Bronchial epithelial cell (primary cell): Measurements from ENCODE around the gene LDLRAD4. TPM values are rescaled to one million over a fixed set of nuclear protein-coding genes. Genes with fewer than 3 reads are reported as not detected.

Experiments used
- DNase-seq: peaks from one replicate; pipeline ENCODE4 v3.0.0-alpha.2; 2010; ENCODE audit warnings: low read depth
- FAIRE-seq: peaks from 2 replicates; lab custom pipeline; 2011; peaks lifted over from hg19 to GRCh38; lab: Jason Lieb, UNC
- H3K27me3 ChIP-seq: 2 replicates; pipeline ENCODE4 v1.5.1; 2011; ENCODE audit warnings: low read length; ENCODE audit not compliant: control insufficient read depth, insufficient read depth
- H3K36me3 ChIP-seq: 2 replicates; pipeline ENCODE4 v1.5.1; 2011; ENCODE audit warnings: low read length; ENCODE audit not compliant: control insufficient read depth, insufficient read depth
- H3K4me3 ChIP-seq: 2 replicates; pipeline ENCODE4 v1.5.1; 2011; ENCODE audit warnings: mild to moderate bottlenecking, low read depth, low read length, control low read depth
- total RNA-seq: library from RNA; depleted of rRNA; stranded (reverse); fragments of >200 nt; gene quantifications from 2 replicates; pipeline ENCODE4 v1.2.1, GENCODE V29; 2014
- TF ChIP-seq, protein P1 (sequence below): IDR thresholded peaks from 2 replicates; pipeline ENCODE4 v1.5.1; 2011; ENCODE audit warnings: mild to moderate bottlenecking, moderate library complexity, low read length, control low read depth, inconsistent platforms; ENCODE audit not compliant: insufficient read depth, severe bottlenecking

The LDLRAD4 gene
- total RNA-seq, 1 donor from 2014 or later = not detected

DNA sequence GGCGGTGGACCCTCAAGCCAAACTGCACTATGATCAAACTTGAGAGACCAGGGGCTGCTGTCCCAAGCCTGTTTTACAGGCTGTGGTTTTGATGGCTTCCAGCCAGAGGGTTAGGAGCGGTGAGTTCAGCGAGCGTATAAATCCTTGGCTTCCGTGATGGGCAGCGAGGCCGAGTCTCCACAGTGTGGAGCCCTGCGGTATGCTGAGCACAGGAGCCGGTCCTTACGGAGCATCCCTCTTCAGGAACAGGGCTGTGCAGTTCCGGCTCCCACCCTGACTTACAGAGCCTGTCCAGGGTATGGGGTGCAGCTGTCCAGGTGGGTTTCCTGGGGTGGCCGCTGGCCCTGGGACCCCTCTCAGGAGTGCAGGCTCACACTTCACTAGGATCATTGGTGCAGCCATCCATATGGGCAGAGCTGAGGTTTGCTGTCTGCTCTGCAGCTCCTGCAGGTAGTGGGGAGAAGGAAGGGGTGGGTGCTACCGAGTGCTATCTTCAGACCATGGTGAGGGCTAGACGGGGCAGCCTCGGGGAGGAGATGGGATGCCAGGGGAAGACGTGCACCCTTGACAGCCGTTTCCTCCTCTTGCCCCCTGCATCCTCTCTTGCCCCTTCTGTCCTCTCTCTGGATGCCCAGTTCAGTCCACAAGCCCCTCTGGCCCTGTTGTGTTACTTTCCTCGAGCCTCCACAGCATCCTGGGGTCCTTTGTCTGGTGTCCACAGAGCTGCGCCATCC, 403.5 kb downstream of the LDLRAD4 start:
- DNase-seq (no peak), FAIRE-seq (no peak)
- no peaks in the 10 kb centered on the region for H3K36me3 ChIP-seq
- no peak overlapping the region for H3K4me3 ChIP-seq
- no peaks in the 10 kb centered on the region for H3K27me3 ChIP-seq
- TF ChIP-seq, protein P1, sequence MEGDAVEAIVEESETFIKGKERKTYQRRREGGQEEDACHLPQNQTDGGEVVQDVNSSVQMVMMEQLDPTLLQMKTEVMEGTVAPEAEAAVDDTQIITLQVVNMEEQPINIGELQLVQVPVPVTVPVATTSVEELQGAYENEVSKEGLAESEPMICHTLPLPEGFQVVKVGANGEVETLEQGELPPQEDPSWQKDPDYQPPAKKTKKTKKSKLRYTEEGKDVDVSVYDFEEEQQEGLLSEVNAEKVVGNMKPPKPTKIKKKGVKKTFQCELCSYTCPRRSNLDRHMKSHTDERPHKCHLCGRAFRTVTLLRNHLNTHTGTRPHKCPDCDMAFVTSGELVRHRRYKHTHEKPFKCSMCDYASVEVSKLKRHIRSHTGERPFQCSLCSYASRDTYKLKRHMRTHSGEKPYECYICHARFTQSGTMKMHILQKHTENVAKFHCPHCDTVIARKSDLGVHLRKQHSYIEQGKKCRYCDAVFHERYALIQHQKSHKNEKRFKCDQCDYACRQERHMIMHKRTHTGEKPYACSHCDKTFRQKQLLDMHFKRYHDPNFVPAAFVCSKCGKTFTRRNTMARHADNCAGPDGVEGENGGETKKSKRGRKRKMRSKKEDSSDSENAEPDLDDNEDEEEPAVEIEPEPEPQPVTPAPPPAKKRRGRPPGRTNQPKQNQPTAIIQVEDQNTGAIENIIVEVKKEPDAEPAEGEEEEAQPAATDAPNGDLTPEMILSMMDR = no peak

DNA sequence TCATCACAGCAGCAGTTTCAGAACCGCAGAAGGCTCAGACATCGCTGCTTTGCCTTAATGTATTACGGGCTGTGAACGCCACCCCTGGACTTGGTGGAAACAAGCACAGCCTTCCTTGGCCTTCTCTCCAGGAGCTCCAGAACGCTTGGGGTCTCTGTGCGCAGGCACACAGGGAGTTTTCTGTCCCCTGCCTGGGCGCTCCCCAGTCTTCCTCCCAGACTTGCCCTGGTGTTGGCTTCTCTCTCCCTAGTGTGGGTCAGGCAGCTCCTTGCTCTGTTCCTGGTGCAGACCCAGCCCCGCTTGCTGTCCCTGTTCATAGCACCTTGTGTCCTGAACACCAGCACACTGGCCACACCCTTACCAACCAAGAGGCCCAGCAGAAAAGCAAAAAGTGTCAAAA, 404.2 kb downstream of the LDLRAD4 start:
- FAIRE-seq (no peak), DNase-seq (no peak)
- TF ChIP-seq, protein P1 = no peak
- no peak overlapping the region for H3K4me3 ChIP-seq
- H3K36me3 ChIP-seq = no peaks in the 10 kb centered on the region
- H3K27me3 ChIP-seq = no peaks in the 10 kb centered on the region

DNA sequence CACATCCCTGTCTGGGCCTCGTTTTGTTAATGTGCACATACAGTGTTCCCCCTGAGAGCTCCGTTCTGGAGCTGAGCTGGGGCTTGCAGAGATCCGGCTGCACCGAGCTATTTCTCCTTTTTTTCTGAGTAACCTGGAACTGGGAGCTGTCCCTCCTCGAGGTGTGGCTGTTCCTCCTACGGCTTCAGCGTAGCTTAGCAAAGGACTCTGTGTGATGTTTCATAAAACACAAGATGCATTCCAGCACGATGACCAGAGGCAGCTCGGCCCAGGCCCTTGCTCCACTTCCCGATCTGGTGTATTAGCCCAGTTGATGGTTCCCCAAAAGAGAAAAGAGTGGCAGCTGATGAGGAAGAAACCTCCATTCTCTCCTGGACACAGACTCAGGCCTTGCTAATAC, 404.8 kb downstream of the LDLRAD4 start:
- no peak for DNase-seq
- Histone ChIP-seq H3K27me3 (no peaks in the 10 kb centered on the region), H3K36me3 (no peaks in the 10 kb centered on the region), H3K4me3 (no peak overlapping the region)
- FAIRE-seq = no peak
- TF ChIP-seq, protein P1 = no peak

DNA sequence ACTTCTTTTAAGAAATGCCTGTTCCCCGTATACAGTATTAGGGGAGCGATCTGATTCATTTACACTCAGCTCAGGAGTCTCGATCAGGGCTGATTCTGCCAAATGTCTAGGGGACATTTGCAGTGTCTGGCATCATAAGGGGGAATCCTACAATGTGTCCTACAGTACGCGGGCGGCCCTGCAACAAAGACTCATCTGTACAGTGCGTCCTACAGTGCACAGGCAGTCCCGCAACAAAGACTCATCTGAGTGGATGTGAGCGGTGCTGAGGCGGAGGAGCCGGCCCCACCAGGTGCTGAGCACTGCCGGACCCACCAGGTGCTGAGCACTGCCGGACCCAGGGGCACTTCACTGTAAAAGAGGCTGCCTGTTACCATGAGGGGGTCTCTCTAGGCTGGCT, 405.3 kb downstream of the LDLRAD4 start:
- FAIRE-seq = no peak
- no peak overlapping the region for H3K4me3 ChIP-seq
- TF ChIP-seq, protein P1 = no peak
- H3K36me3 ChIP-seq = no peaks in the 10 kb centered on the region
- no peaks in the 10 kb centered on the region for H3K27me3 ChIP-seq
- no peak for DNase-seq

DNA sequence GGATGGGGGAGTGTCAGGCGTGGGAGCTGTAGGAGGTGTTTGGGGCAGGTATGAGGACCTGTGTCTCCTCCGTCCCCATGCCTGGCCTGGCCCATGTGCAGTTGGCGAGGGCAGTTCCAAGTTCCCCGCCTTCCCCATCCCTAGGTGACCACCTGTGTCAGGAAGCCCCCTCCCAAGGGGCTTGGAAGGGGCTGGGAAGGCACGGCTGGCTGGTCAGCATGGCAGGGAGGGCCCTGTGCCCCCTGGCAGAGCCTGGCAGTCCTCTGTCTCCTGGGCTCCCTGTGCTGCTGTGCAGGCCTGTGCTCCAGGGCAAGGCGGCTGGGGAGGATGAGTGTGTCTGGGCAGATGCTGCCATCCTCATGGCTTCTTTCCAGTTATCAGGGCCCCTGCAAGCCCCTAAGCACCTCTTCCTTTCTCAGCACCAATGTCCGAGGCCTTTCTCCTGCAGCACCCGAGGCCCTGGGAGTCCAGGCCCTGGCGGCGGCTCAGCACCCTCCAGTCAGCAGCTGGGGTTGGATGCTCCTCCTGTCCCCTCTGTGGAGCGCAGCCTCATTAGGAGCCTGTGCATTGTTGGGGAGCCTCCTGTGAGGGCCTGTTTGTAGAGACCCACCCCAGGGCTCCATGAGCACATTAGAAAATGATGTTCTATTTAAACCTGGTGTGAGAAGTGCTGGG, 406.1 kb downstream of the LDLRAD4 start:
- no peak overlapping the region for H3K4me3 ChIP-seq
- TF ChIP-seq, protein P1 = no peak
- H3K27me3 ChIP-seq = no peaks in the 10 kb centered on the region
- FAIRE-seq = no peak
- no peaks in the 10 kb centered on the region for H3K36me3 ChIP-seq
- DNase-seq = no peak

DNA sequence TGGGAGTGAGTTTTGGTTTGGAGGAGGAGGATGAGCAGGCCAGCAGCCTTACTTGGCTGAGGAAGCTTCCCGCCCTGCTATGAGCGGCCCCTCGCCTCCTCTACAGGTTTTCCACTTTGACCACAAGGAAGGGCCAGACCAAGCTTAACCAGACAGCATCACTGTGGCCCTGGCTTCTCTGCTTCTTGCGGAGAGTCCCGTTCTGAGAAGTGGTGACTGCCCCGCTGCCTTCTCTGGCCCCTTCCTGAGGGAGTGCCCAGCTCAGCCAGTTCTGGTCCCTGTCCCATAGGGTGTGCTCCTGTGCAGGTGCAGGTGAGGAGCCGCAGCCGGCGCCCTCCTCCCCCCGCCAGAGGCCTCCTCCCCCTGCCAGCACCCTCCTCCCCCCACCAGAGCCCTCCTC, 406.8 kb downstream of the LDLRAD4 start:
- Histone ChIP-seq H3K27me3 (no peaks in the 10 kb centered on the region), H3K36me3 (no peaks in the 10 kb centered on the region), H3K4me3 (no peak overlapping the region)
- DNase-seq (no peak), FAIRE-seq (no peak)
- TF ChIP-seq, protein P1 = no peak
